Lower lobe of right lung (tissue), 2 donors: ENCODE data around the gene MUC16. TPM values are rescaled to one million over a fixed set of nuclear protein-coding genes. Genes with fewer than 3 reads are reported as not detected.
"Not testable (repeated sequence)": the region's sequence is repeated elsewhere in the genome, so short reads cannot be mapped to it uniquely, and the experiment has no call there.

Source experiments
- ATAC-seq, 2 donors: fragments of 200-7000 bp; cut with Tn5 transposase; one replicate each; pipeline ENCODE4 v1.9.1; 2020 to 2022; ENCODE audit warnings: mild to moderate bottlenecking in 2 of 2, moderate library complexity in 2 of 2
- DNase-seq: peaks from one replicate; pipeline ENCODE4 v3.0.0-alpha.2; 2020
- H3K27ac ChIP-seq: fragments of 200-600 bp; one replicate; pipeline ENCODE4 v1.8.0; 2022
- H3K27me3 ChIP-seq: fragments of 200-600 bp; one replicate; pipeline ENCODE4 v1.8.0; 2022; ENCODE audit warnings: low read depth
- H3K36me3 ChIP-seq: fragments of 200-600 bp; one replicate; pipeline ENCODE4 v1.8.0; 2022; ENCODE audit warnings: mild to moderate bottlenecking
- H3K4me1 ChIP-seq: fragments of 200-600 bp; one replicate; pipeline ENCODE4 v1.8.0; 2022
- H3K4me3 ChIP-seq: fragments of 200-600 bp; one replicate; pipeline ENCODE4 v1.8.0; 2022; ENCODE audit warnings: mild to moderate bottlenecking
- H3K9me3 ChIP-seq: fragments of 200-600 bp; one replicate; pipeline ENCODE4 v1.8.0; 2022
- CTCF ChIP-seq: fragments of 200-600 bp; IDR thresholded peaks from one replicate; pipeline ENCODE4 v1.8.0; 2022; ENCODE audit warnings: antibody characterized with exemption, mild to moderate bottlenecking
- intact Hi-C: fragments of 100-400 bp; cut with DNase I; formaldehyde crosslinking; loops from one replicate; pipeline ENCODE4 v1.11.0; 2022
- long read RNA-seq: library from polyadenylated mRNA; unstranded; transcript quantifications from one replicate; pipeline ENCODE4 v2.0.0, GENCODE V29; 2021
- total RNA-seq: library from RNA; stranded (reverse); fragmentation: NEBNext Ultra II Directional; extraction: Animal tissue kit (Norgen Biotek cat#: 25700); gene quantifications from one replicate; pipeline ENCODE4 v1.2.1, GENCODE V29; 2021
- donor health status: DM: no; HTN: yes; CAD: no; lungs with severe emphysema.

The MUC16 gene
- 2.2 TPM for total RNA-seq
- long read RNA-seq, partial matches to known transcripts: 1 of 2 reads
- long read RNA-seq, other reads (novel, unspliced or antisense): 1 of 2 reads

GRCh38 chr19:9009935-9010651 lies at the start of gene MUC16:
MUC16 (minus strand) TSS chr19:9010409.
- no peak within 1 kb of the TSS for H3K4me3 ChIP-seq
- H3K27ac ChIP-seq: no peak within 1 kb of the TSS
- ATAC-seq: peak; percentile 14 to 37
- H3K27me3 ChIP-seq: peaks cover 17% of the 10 kb centered on the region
- DNase-seq: no peak
- no peaks in the 10 kb centered on the region for H3K4me1 ChIP-seq
- intact Hi-C loops: no loop called here
- no peaks in the 10 kb centered on the region for H3K36me3 ChIP-seq
- no peaks in the 10 kb centered on the region for H3K9me3 ChIP-seq
- no peak for TF ChIP-seq CTCF

- TF ChIP-seq CTCF: no peak
These were observed 48.9 kb upstream of the MUC16 start for GRCh38 chr19:9058905-9059667.

GRCh38 chr19:9057505-9058258 lies 47.5 kb upstream of the MUC16 start:
- no peak for TF ChIP-seq CTCF
- Histone ChIP-seq H3K27ac (no peak overlapping the region), H3K4me3 (no peak overlapping the region), H3K9me3 (no peaks in the 10 kb centered on the region), H3K4me1 (no peaks in the 10 kb centered on the region), H3K27me3 (no peaks in the 10 kb centered on the region), H3K36me3 (no peaks in the 10 kb centered on the region)
- intact Hi-C loops: no loop called here
- ATAC-seq (no peak), DNase-seq (no peak)

More at GRCh38 chr19:9058905-9059667, 48.9 kb upstream of the MUC16 start:
- no peak overlapping the region for H3K4me3 ChIP-seq
- ATAC-seq: no peak
- no peaks in the 10 kb centered on the region for H3K4me1 ChIP-seq
- DNase-seq: no peak
- no peaks in the 10 kb centered on the region for H3K9me3 ChIP-seq
- intact Hi-C loops: no loop called here
- H3K36me3 ChIP-seq: no peaks in the 10 kb centered on the region
- H3K27ac ChIP-seq: no peak overlapping the region
- no peaks in the 10 kb centered on the region for H3K27me3 ChIP-seq

- DNase-seq, H3K36me3 ChIP-seq, H3K4me1 ChIP-seq, H3K27ac ChIP-seq, H3K27me3 ChIP-seq, H3K4me3 ChIP-seq, H3K9me3 ChIP-seq, ATAC-seq, intact Hi-C loops: not testable (repeated sequence)
These were observed 45.9 kb upstream of the MUC16 start for GRCh38 chr19:9056131-9056530.

GRCh38 chr19:9054765-9055164 lies 44.6 kb upstream of the MUC16 start:
- Histone ChIP-seq H3K4me3 (no peak overlapping the region), H3K4me1 (no peaks in the 10 kb centered on the region), H3K9me3 (no peaks in the 10 kb centered on the region), H3K36me3 (no peaks in the 10 kb centered on the region), H3K27me3 (peaks cover 4% of the 10 kb centered on the region), H3K27ac (no peak overlapping the region)
- ATAC-seq (no peak), DNase-seq (no peak)
- intact Hi-C loops: no loop called here
- TF ChIP-seq CTCF: no peak
